Tibial nerve (tissue), 4 donors: Measurements from ENCODE around the gene GSTM2. TPM values are rescaled to one million over a fixed set of nuclear protein-coding genes. Genes with fewer than 3 reads are reported as not detected.

Source experiments
- DNase-seq, 2 donors: peaks; one replicate each; pipeline ENCODE4 v3.0.0-alpha.2; 2019; ENCODE audit warnings: low spot score in 2 of 2
- H3K27ac ChIP-seq, 4 donors: fragments of 200-600 bp; sonication (generic) in 3 of 4; one replicate each; pipeline ENCODE4 v1.5.1; 2017 to 2019; ENCODE audit warnings: mild to moderate bottlenecking in 1 of 4
- H3K27me3 ChIP-seq, 2 donors: fragments of 200-600 bp; sonication (generic) in 1 of 2; one replicate each; pipeline versions ENCODE4 v1.5.1 to v1.6.0; 2017 to 2019
- H3K36me3 ChIP-seq, 3 donors: fragments of 200-600 bp; sonication (generic); one replicate each; pipeline ENCODE4 v1.5.1; 2018 to 2019
- H3K4me1 ChIP-seq, 4 donors: fragments of 200-600 bp; sonication (generic) in 3 of 4; one replicate each; pipeline ENCODE4 v1.5.1; 2017 to 2019
- H3K4me3 ChIP-seq, 4 donors: fragments of 200-600 bp; sonication (generic) in 3 of 4; one replicate each; pipeline ENCODE4 v1.5.1; 2017 to 2019; ENCODE audit warnings: mild to moderate bottlenecking in 1 of 4, moderate library complexity in 1 of 4
- H3K9me3 ChIP-seq, 4 donors: fragments of 200-600 bp; sonication (generic) in 3 of 4; one replicate each; pipeline ENCODE4 v1.5.1; 2017 to 2019
- CTCF ChIP-seq, 5 experiments: fragments of 200-600 bp in 3 of 5; fragments of 450-650 bp in 2 of 5; sonication (generic) in 3 of 5; IDR thresholded peaks; one replicate each; pipeline ENCODE4 v1.5.1; 2016 to 2019; ENCODE audit warnings: antibody characterized with exemption in 5 of 5, mild to moderate bottlenecking in 3 of 5, moderate library complexity in 2 of 5
- EP300 ChIP-seq, 2 donors: sonication (generic); formaldehyde crosslinking; IDR thresholded peaks; one replicate each; pipeline ENCODE4 v1.6.1; 2017; ENCODE audit warnings: antibody characterized with exemption in 2 of 2, mild to moderate bottlenecking in 1 of 2
- POLR2A ChIP-seq, 2 donors: fragments of 450-650 bp; IDR thresholded peaks; one replicate each; pipeline ENCODE4 v1.6.1; 2017; ENCODE audit warnings: antibody characterized with exemption in 2 of 2, mild to moderate bottlenecking in 2 of 2, moderate library complexity in 2 of 2
- WGBS, 2 donors: methylation state at CpG; one replicate each; pipeline ENCODE4 v1.1.5; 2018; 5-methylcytosine and 5-hydroxymethylcytosine counted together
- total RNA-seq, 4 donors: library from RNA; depleted of rRNA; stranded (reverse); fragments of >200 nt; gene quantifications; one replicate each; pipeline ENCODE4 v1.1.0, GENCODE V29; 2016

The GSTM2 gene
- total RNA-seq, 4 donors from 2014 or later = 87.1 to 120 (median 103) TPM

GRCh38 chr1:109627692-109628399, 40.0 kb upstream of the GSTM2 start:
- H3K27ac ChIP-seq = no peak overlapping the region
- H3K27me3 ChIP-seq = no peaks in the 10 kb centered on the region
- H3K9me3 ChIP-seq = no peaks in the 10 kb centered on the region
- no peak overlapping the region for H3K4me3 ChIP-seq
- peaks cover 0 to 71% (median 15%) of the 10 kb centered on the region in 3 donors for H3K36me3 ChIP-seq
- peaks cover 0 to 42% (median 19%) of the 10 kb centered on the region in 4 donors for H3K4me1 ChIP-seq
- 88 to 92% methylated on average over 22 to 23 of the region's 23 CpGs for WGBS, 2 donors
- TF ChIP-seq EP300 (IDR thresholded peaks at IDR 0.05) (no peak), POLR2A (IDR thresholded peaks at IDR 0.05) (no peak), CTCF (IDR thresholded peaks at IDR 0.05) (no peak)
- peak in 1 of 2 donors; percentile 3 for DNase-seq

GRCh38 chr1:109628540-109629321, 39.1 kb upstream of the GSTM2 start:
- Histone ChIP-seq H3K9me3 (no peaks in the 10 kb centered on the region), H3K27ac (no peak overlapping the region), H3K27me3 (no peaks in the 10 kb centered on the region), H3K4me1 (peaks cover 0 to 36% (median 11%) of the 10 kb centered on the region in 4 donors), H3K4me3 (no peak overlapping the region), H3K36me3 (peaks cover 0 to 71% (median 15%) of the 10 kb centered on the region in 3 donors)
- no peak for TF ChIP-seq POLR2A (IDR thresholded peaks at IDR 0.05)
- 86 to 91% methylated on average over 21 of the region's 23 CpGs for WGBS, 2 donors
- peak in 1 of 2 donors; percentile 4 for DNase-seq

GRCh38 chr1:109629372-109630030, 38.4 kb upstream of the GSTM2 start:
- no peak overlapping the region for H3K4me3 ChIP-seq
- H3K27me3 ChIP-seq = no peaks in the 10 kb centered on the region
- H3K9me3 ChIP-seq = no peaks in the 10 kb centered on the region
- no peak overlapping the region for H3K27ac ChIP-seq
- peaks cover 0 to 71% (median 15%) of the 10 kb centered on the region in 3 donors for H3K36me3 ChIP-seq
- TF ChIP-seq CTCF (IDR thresholded peaks at IDR 0.05) (no peak), POLR2A (IDR thresholded peaks at IDR 0.05) (no peak), EP300 (IDR thresholded peaks at IDR 0.05) (no peak)
- WGBS, 2 donors = 85 to 97% methylated on average over 8 of the region's 10 CpGs
- peak in 1 of 2 donors; percentile 3 for DNase-seq
- H3K4me1 ChIP-seq = peaks cover 0 to 28% (median 4%) of the 10 kb centered on the region in 4 donors

- no peaks in the 10 kb centered on the region for H3K27me3 ChIP-seq
- H3K9me3 ChIP-seq = no peaks in the 10 kb centered on the region
- H3K4me1 ChIP-seq = peaks cover 0 to 20% (median 0%) of the 10 kb centered on the region in 4 donors
- peaks cover 0 to 70% (median 15%) of the 10 kb centered on the region in 3 donors for H3K36me3 ChIP-seq
- peak in 1 of 2 donors; percentile 21 for DNase-seq
- 72 to 82% methylated on average over 26 to 28 of the region's 30 CpGs for WGBS, 2 donors
- no peak overlapping the region for H3K4me3 ChIP-seq
- TF ChIP-seq CTCF (IDR thresholded peaks at IDR 0.05) (peak in 3 of 5 experiments; percentile 41 to 63 (median 48)), EP300 (IDR thresholded peaks at IDR 0.05) (no peak), POLR2A (IDR thresholded peaks at IDR 0.05) (no peak)
- no peak overlapping the region for H3K27ac ChIP-seq
Observed at GRCh38 chr1:109630081-109630897, 37.6 kb upstream of the GSTM2 start.
